ENCODE results near the gene HDAC7. TPM values are rescaled to one million over a fixed set of nuclear protein-coding genes. Genes with fewer than 3 reads are reported as not detected.
A peak's percentile ranks its signal among the peaks of the same experiment; 100 is the strongest.

Gene HDAC7
- total and polyA plus RNA-seq, 2 donors (not counting 1 experiment from before 2014, with no cell fraction given), result 28.1 to 31.6 TPM

DNA sequence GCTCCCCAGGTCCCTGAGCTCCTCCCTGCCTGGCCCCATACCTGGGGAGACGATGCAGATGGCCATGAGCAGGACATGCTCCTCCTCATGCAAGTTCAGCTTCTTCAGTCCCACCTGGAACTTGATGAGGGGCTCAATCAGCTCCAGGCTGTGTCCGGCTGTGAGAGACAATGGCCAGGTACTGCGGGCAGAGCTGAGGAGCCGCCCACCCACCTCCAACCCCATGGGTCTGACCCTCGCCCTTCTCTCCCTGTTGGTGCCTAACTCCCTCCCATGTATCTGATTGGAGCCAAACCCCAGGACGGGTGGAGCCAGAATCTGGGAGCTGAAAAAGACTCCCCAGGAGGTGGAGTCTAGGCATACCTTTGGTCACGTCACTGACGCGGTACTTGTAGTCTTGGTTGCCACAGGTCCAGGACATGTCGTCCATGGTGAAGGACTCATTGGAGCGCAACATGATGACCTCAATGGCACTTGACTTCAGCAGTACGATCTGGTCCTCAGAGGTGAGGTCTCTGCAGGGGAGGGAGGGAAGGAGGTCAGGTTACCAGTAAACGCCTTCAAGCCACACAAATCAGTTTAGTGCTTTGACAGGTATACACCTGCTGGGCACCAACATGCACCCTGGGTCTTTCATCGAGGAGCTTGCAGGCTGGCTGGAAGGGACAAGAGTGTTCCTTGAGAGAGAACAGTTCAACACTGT lies 26.7 kb upstream of the HDAC7 start:
- Histone ChIP-seq H3K27ac (ENCODE audit: insufficient read depth, low read length) (no peak overlapping the region), H3K9ac (ENCODE audit: insufficient read depth, low read length) (no peak overlapping the region), H3K9me3 (ENCODE audit: control insufficient read depth, insufficient read depth, low read depth, low read length) (no peaks in the 10 kb centered on the region), H2AFZ (ENCODE audit: low read length) (no peak overlapping the region), H3K27me3 (ENCODE audit: control insufficient read depth, insufficient read depth, low read length) (no peaks in the 10 kb centered on the region), H3K4me2 (ENCODE audit: extremely low read depth, insufficient read depth, low read length) (no peak overlapping the region), H3K79me2 (ENCODE audit: control insufficient read depth, insufficient read depth, low read length) (no peaks in the 10 kb centered on the region), H3K36me3 (ENCODE audit: control insufficient read depth, insufficient read depth, low read length) (peaks cover 14% of the 10 kb centered on the region), H3K4me1 (ENCODE audit: control insufficient read depth, extremely low read depth, insufficient read depth, low read length) (peaks cover 2% of the 10 kb centered on the region), H3K4me3 (replicated peaks in 1 of 4; ENCODE audit: control extremely low read depth in 1 of 4, insufficient read depth in 1 of 4, low read depth in 3 of 4, low read length in 4 of 4) (no peak overlapping the region), H4K20me1 (ENCODE audit: control insufficient read depth, extremely low read depth, insufficient read depth, low read length) (no peaks in the 10 kb centered on the region)
- TF ChIP-seq, protein P1, sequence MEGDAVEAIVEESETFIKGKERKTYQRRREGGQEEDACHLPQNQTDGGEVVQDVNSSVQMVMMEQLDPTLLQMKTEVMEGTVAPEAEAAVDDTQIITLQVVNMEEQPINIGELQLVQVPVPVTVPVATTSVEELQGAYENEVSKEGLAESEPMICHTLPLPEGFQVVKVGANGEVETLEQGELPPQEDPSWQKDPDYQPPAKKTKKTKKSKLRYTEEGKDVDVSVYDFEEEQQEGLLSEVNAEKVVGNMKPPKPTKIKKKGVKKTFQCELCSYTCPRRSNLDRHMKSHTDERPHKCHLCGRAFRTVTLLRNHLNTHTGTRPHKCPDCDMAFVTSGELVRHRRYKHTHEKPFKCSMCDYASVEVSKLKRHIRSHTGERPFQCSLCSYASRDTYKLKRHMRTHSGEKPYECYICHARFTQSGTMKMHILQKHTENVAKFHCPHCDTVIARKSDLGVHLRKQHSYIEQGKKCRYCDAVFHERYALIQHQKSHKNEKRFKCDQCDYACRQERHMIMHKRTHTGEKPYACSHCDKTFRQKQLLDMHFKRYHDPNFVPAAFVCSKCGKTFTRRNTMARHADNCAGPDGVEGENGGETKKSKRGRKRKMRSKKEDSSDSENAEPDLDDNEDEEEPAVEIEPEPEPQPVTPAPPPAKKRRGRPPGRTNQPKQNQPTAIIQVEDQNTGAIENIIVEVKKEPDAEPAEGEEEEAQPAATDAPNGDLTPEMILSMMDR (conservative IDR thresholded peaks at IDR 0.05 in 1 of 2, IDR thresholded peaks at IDR 0.05 in 1 of 2; ENCODE audit: low read depth in 1 of 2, low read length in 2 of 2), result no peak
- no peak for TF ChIP-seq EZH2 (IDR thresholded peaks at IDR 0.05; ENCODE audit: low read length, missing control alignments)
- no peak for DNase-seq (ENCODE audit: low read depth in 2 of 2)

DNA sequence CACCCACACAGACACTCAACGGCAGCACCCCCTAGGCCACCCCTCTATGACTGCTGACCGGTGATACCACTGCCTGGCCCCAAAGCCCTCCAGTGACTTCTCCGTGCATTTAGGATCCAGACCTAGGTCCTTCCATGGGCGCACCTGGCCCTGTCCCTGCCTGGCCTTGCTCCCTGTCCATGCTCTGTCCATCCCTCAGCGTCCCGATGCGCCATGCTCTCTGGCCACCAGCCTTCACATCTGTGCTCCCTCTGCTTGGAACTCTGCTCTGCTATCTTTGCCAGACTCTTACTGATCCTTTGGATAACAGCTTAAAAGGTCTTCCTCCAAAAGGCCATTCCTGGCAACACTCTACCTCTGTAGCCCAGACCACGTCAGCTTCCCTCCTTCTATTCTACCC lies 25.4 kb upstream of the HDAC7 start:
- H3K36me3 ChIP-seq (ENCODE audit: control insufficient read depth, insufficient read depth, low read length), result peaks cover 12% of the 10 kb centered on the region
- H3K27me3 ChIP-seq (ENCODE audit: control insufficient read depth, insufficient read depth, low read length), result no peaks in the 10 kb centered on the region
- H3K9me3 ChIP-seq (ENCODE audit: control insufficient read depth, insufficient read depth, low read depth, low read length), result no peaks in the 10 kb centered on the region
- peaks cover 2% of the 10 kb centered on the region for H3K4me1 ChIP-seq (ENCODE audit: control insufficient read depth, extremely low read depth, insufficient read depth, low read length)
- no peaks in the 10 kb centered on the region for H3K79me2 ChIP-seq (ENCODE audit: control insufficient read depth, insufficient read depth, low read length)
- TF ChIP-seq EZH2 (IDR thresholded peaks at IDR 0.05; ENCODE audit: low read length, missing control alignments), result no peak
- TF ChIP-seq, protein P1 (conservative IDR thresholded peaks at IDR 0.05 in 1 of 2, IDR thresholded peaks at IDR 0.05 in 1 of 2; ENCODE audit: low read depth in 1 of 2, low read length in 2 of 2), result no peak
- H3K27ac ChIP-seq (ENCODE audit: insufficient read depth, low read length), result no peak overlapping the region
- no peak overlapping the region for H3K4me3 ChIP-seq (replicated peaks in 1 of 4; ENCODE audit: control extremely low read depth in 1 of 4, insufficient read depth in 1 of 4, low read depth in 3 of 4, low read length in 4 of 4)
- H4K20me1 ChIP-seq (ENCODE audit: control insufficient read depth, extremely low read depth, insufficient read depth, low read length), result no peaks in the 10 kb centered on the region
- no peak for DNase-seq (ENCODE audit: low read depth in 2 of 2)
- H3K4me2 ChIP-seq (ENCODE audit: extremely low read depth, insufficient read depth, low read length), result no peak overlapping the region
- H2AFZ ChIP-seq (ENCODE audit: low read length), result no peak overlapping the region
- no peak overlapping the region for H3K9ac ChIP-seq (ENCODE audit: insufficient read depth, low read length)

DNA sequence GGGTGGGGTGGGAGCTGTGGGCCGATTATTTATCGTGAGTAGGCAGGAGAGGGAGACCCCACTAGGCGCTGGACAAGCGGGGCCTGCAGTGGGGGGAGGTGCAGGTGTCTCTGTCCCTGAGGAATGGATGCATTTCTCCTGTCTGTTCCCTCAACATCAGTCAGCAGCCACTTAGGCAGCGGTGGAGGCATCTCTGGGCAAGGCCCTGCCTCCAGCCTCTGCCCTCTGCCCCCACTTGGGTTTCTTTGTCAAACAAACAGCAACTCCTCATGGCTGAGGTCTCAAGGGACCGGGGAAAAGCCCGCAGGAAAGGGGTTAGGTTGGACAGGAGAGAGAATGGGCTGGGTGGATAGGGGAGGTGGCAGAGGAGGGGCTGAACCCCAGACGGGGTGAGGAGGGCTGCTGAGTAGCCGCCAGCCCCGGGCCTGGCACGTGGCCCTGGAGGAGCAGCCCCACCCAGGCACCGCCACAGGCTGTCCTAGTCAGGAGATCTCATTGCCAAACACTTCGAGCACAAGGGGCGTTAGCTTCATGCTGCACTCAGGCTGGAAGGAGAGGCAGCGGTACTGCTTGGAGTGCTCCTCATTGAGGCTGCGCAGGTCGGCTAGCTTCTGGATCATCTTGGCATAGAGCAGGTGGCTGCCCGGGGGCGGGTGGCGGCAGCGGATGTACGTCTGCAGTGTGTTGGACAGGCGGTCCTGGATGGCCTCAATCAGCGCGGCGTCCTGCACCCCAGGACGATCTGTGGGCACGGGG lies 24.7 kb upstream of the HDAC7 start:
- Histone ChIP-seq H3K27ac (ENCODE audit: insufficient read depth, low read length) (no peak overlapping the region), H3K9me3 (ENCODE audit: control insufficient read depth, insufficient read depth, low read depth, low read length) (no peaks in the 10 kb centered on the region), H3K4me1 (ENCODE audit: control insufficient read depth, extremely low read depth, insufficient read depth, low read length) (peaks cover 2% of the 10 kb centered on the region), H3K4me3 (replicated peaks in 1 of 4; ENCODE audit: control extremely low read depth in 1 of 4, insufficient read depth in 1 of 4, low read depth in 3 of 4, low read length in 4 of 4) (no peak overlapping the region), H3K36me3 (ENCODE audit: control insufficient read depth, insufficient read depth, low read length) (peaks cover 12% of the 10 kb centered on the region), H3K79me2 (ENCODE audit: control insufficient read depth, insufficient read depth, low read length) (no peaks in the 10 kb centered on the region), H3K27me3 (ENCODE audit: control insufficient read depth, insufficient read depth, low read length) (no peaks in the 10 kb centered on the region), H4K20me1 (ENCODE audit: control insufficient read depth, extremely low read depth, insufficient read depth, low read length) (no peaks in the 10 kb centered on the region), H2AFZ (ENCODE audit: low read length) (no peak overlapping the region), H3K4me2 (ENCODE audit: extremely low read depth, insufficient read depth, low read length) (no peak overlapping the region), H3K9ac (ENCODE audit: insufficient read depth, low read length) (no peak overlapping the region)
- DNase-seq (ENCODE audit: low read depth in 2 of 2), result peak in 1 of 2 donors; percentile 73
- TF ChIP-seq, protein P1 (conservative IDR thresholded peaks at IDR 0.05 in 1 of 2, IDR thresholded peaks at IDR 0.05 in 1 of 2; ENCODE audit: low read depth in 1 of 2, low read length in 2 of 2), result no peak
- no peak for TF ChIP-seq EZH2 (IDR thresholded peaks at IDR 0.05; ENCODE audit: low read length, missing control alignments)
